ENCODE measurements around the gene ZDHHC11. TPM values are rescaled to one million over a fixed set of nuclear protein-coding genes. Genes with fewer than 3 reads are reported as not detected.
A peak's percentile ranks its signal among the peaks of the same experiment; 100 is the strongest.
"Not testable (repeated sequence)": the region's sequence is repeated elsewhere in the genome, so short reads cannot be mapped to it uniquely, and the experiment has no call there.

ZDHHC11 gene
- total RNA-seq, 1 donor from 2014 or later: 47.6 TPM

GRCh38 chr5:756171-756570 lies 94.6 kb downstream of the ZDHHC11 start:
- Mint-ChIP-seq H3K27ac (peak overlapping the region; percentile 76), H3K4me3 (ENCODE audit: low read depth) (no peak overlapping the region), H3K27me3 (peaks cover 10% of the 10 kb centered on the region), H3K9me3 (ENCODE audit: low read depth) (no peaks in the 10 kb centered on the region), H3K4me1 (ENCODE audit: low read depth) (peaks cover 39% of the 10 kb centered on the region), H3K36me3 (ENCODE audit: insufficient read depth) (no peaks in the 10 kb centered on the region)
- TF ChIP-seq, protein P1, sequence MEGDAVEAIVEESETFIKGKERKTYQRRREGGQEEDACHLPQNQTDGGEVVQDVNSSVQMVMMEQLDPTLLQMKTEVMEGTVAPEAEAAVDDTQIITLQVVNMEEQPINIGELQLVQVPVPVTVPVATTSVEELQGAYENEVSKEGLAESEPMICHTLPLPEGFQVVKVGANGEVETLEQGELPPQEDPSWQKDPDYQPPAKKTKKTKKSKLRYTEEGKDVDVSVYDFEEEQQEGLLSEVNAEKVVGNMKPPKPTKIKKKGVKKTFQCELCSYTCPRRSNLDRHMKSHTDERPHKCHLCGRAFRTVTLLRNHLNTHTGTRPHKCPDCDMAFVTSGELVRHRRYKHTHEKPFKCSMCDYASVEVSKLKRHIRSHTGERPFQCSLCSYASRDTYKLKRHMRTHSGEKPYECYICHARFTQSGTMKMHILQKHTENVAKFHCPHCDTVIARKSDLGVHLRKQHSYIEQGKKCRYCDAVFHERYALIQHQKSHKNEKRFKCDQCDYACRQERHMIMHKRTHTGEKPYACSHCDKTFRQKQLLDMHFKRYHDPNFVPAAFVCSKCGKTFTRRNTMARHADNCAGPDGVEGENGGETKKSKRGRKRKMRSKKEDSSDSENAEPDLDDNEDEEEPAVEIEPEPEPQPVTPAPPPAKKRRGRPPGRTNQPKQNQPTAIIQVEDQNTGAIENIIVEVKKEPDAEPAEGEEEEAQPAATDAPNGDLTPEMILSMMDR (IDR thresholded peaks at IDR 0.05; ENCODE audit: unreplicated experiment): no peak
- no peak for DNase-seq (ENCODE audit: low spot score, unreplicated experiment)

DNA sequence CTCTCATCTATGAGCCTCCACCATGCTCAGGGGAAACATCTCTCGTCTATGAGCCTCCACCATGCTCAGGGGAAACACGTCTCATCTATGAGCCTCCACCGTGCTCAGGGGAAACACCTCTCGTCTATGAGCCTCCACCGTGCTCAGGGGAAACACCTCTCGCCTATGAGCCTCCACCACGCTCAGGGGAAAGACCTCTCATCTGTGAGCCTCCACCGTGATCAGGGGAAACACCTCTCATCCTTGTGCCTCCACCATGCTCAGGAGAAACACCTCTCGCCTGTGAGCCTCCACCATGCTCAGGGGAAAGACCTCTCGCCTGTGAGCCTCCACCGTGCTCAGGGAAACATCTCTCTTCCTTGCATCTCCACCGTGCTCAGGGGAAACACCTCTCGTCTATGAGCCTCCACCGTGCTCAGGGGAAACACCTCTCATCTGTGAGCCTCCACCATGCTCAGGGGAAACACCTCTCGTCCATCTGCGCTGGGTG lies 96.6 kb downstream of the ZDHHC11 start:
- peaks cover 31% of the 10 kb centered on the region for H3K4me1 Mint-ChIP-seq (ENCODE audit: low read depth)
- H3K27ac Mint-ChIP-seq; H3K4me3 Mint-ChIP-seq (ENCODE audit: low read depth); H3K27me3 Mint-ChIP-seq; H3K36me3 Mint-ChIP-seq (ENCODE audit: insufficient read depth); DNase-seq (ENCODE audit: low spot score, unreplicated experiment); H3K9me3 Mint-ChIP-seq (ENCODE audit: low read depth): not testable (repeated sequence)

DNA sequence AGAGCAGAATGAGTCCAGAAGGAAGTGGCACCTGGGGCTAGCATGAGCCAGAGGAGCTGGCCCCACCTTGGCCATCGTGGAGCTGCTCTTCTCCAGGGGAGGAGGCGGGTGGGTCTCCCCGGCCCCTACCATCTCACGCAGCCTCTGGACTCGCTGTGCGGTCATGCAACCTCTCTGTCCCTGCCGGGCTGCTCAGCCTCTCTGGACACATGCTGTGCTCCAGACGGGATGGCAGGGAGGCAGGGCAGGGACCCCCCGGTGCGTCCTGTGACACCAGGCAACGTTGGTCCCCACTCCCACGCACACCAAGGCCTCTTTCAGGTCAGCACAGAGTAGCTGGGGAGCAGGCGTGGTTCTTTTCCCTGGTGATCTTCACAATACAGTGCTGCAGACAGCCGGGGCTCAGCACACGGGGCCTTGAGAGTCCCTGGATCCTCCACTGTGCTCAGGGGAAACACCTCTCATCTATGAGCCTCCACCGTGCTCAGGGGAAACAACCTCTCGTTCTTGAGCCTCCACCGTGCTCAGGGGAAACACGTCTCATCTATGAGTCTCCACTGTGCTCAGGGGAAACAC lies 97.1 kb downstream of the ZDHHC11 start:
- H3K4me1 Mint-ChIP-seq (ENCODE audit: low read depth): peaks cover 25% of the 10 kb centered on the region
- H3K27me3 Mint-ChIP-seq; H3K4me3 Mint-ChIP-seq (ENCODE audit: low read depth); H3K27ac Mint-ChIP-seq; H3K9me3 Mint-ChIP-seq (ENCODE audit: low read depth); H3K36me3 Mint-ChIP-seq (ENCODE audit: insufficient read depth); DNase-seq (ENCODE audit: low spot score, unreplicated experiment): not testable (repeated sequence)

- peaks cover 15% of the 10 kb centered on the region for H3K4me1 Mint-ChIP-seq (ENCODE audit: low read depth)
- H3K36me3 Mint-ChIP-seq (ENCODE audit: insufficient read depth); H3K27ac Mint-ChIP-seq; H3K4me3 Mint-ChIP-seq (ENCODE audit: low read depth); DNase-seq (ENCODE audit: low spot score, unreplicated experiment); H3K27me3 Mint-ChIP-seq; H3K9me3 Mint-ChIP-seq (ENCODE audit: low read depth): not testable (repeated sequence)
Measured at GRCh38 chr5:752532-753115, 98.2 kb downstream of the ZDHHC11 start.

- H3K4me1 Mint-ChIP-seq (ENCODE audit: low read depth); DNase-seq (ENCODE audit: low spot score, unreplicated experiment); H3K9me3 Mint-ChIP-seq (ENCODE audit: low read depth); H3K27ac Mint-ChIP-seq; H3K27me3 Mint-ChIP-seq; H3K4me3 Mint-ChIP-seq (ENCODE audit: low read depth); H3K36me3 Mint-ChIP-seq (ENCODE audit: insufficient read depth): not testable (repeated sequence)
Measured at GRCh38 chr5:751992-752391, 98.8 kb downstream of the ZDHHC11 start.

DNA sequence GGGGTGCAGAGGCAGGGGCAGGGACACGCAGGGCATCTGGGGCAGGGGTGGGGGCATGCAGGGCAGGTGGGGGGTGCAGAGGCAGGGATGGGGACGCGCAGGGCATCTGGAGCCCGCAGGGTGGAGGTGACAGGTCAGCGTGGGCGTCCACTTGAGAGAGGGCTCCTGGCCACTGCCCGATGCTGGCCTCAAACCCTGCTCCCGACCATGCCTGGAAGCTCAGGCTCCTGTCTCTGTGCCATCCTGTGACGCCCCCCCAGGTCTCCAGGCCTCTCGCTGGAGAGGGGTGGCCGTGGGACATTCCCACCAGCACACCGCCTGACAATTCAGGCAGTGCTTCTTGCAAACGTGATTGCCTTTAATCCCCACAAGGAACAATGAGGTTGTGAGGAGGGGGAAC lies 99.3 kb downstream of the ZDHHC11 start:
- H3K36me3 Mint-ChIP-seq (ENCODE audit: insufficient read depth): no peaks in the 10 kb centered on the region
- peaks cover 6% of the 10 kb centered on the region for H3K27me3 Mint-ChIP-seq
- no peaks in the 10 kb centered on the region for H3K9me3 Mint-ChIP-seq (ENCODE audit: low read depth)
- DNase-seq (ENCODE audit: low spot score, unreplicated experiment): no peak
- peaks cover 5% of the 10 kb centered on the region for H3K4me1 Mint-ChIP-seq (ENCODE audit: low read depth)
- H3K27ac Mint-ChIP-seq: no peak overlapping the region
- TF ChIP-seq, protein P1 (IDR thresholded peaks at IDR 0.05; ENCODE audit: unreplicated experiment): no peak
- H3K4me3 Mint-ChIP-seq (ENCODE audit: low read depth): no peak overlapping the region

DNA sequence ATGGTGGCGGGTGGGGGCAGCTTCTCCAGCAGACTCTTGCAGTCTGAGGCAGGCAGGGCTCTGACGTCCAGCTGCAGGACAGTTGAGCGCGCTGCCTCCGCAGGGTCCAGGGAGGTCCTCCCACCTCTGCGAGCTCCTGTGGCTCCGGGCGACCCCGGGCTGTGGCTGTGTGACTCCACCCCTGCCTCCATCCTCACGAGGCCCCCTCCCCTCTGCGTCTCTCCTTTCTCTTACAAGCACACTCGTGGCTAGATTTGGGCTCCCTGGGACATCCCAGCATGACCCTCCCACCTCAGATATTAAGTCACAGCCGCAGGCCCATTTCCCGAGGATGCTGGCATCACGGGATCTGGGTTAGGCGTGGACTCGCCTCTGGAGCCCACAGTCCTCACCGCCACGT lies 100.6 kb downstream of the ZDHHC11 start:
- not testable (repeated sequence) for H3K9me3 Mint-ChIP-seq (ENCODE audit: low read depth); H3K4me1 Mint-ChIP-seq (ENCODE audit: low read depth); H3K27me3 Mint-ChIP-seq

GRCh38 chr5:749101-749670 lies 101.6 kb downstream of the ZDHHC11 start:
- DNase-seq (ENCODE audit: low spot score, unreplicated experiment): no peak
- Mint-ChIP-seq H3K36me3 (ENCODE audit: insufficient read depth) (no peaks in the 10 kb centered on the region), H3K27ac (no peak overlapping the region), H3K9me3 (ENCODE audit: low read depth) (no peaks in the 10 kb centered on the region), H3K4me1 (ENCODE audit: low read depth) (peaks cover 3% of the 10 kb centered on the region), H3K4me3 (ENCODE audit: low read depth) (no peak overlapping the region), H3K27me3 (peaks cover 4% of the 10 kb centered on the region)
- TF ChIP-seq, protein P1 (IDR thresholded peaks at IDR 0.05; ENCODE audit: unreplicated experiment): no peak

More for the DNA sequence above, 100.6 kb downstream of the ZDHHC11 start:
- DNase-seq (ENCODE audit: low spot score, unreplicated experiment); H3K36me3 Mint-ChIP-seq (ENCODE audit: insufficient read depth); H3K27ac Mint-ChIP-seq; H3K4me3 Mint-ChIP-seq (ENCODE audit: low read depth): not testable (repeated sequence)

DNA sequence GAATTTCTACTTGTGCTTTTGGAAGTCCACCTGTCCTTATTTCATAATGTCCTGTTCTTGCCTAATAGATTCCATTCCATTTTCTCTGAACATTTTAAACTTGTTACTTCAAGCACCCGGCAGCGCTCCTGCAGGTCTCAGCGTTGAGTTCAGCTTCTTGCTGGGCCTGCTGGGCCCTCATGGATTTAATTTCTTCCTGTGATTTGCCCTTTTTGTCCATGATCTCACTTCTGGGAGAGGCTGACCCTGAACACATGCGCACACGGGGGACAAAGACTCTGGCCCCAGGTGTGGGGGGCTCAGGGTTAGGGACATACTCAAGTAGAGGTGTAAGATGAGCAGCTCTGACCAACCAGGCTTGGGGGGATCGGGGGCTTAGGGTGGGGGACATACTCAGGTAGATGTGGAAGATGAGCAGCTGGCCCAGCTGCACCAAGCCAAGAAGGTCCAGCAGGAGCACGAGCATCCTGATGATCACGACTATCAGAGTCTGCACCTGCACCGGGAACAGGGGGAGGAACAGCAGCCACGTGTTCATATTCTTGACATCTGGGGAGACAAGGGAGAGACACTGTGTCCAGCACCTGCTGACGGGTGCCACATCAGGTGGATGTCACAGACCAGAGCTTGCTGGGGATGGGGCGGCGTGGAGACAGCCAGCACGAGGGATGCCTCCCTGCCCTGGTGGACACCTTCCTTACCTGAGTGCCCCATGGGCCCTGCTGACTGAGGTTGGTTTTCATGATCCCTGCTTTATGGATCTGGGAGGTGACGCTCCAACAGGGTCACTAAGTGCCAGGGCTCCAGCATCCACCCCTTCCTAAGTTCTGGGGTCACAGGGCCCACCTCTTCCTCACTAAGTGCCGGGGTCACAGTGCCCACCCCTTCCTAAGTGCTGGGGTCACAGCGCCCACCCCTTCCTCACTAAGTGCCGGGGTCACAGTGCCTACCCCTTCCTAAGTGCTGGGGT lies 102.5 kb downstream of the ZDHHC11 start:
- H3K4me3 Mint-ChIP-seq (ENCODE audit: low read depth); H3K27ac Mint-ChIP-seq; H3K36me3 Mint-ChIP-seq (ENCODE audit: insufficient read depth); H3K27me3 Mint-ChIP-seq; DNase-seq (ENCODE audit: low spot score, unreplicated experiment); H3K9me3 Mint-ChIP-seq (ENCODE audit: low read depth): not testable (repeated sequence)
- peaks cover 11% of the 10 kb centered on the region for H3K4me1 Mint-ChIP-seq (ENCODE audit: low read depth)
